NCI-H1417 treated with DMSO at 0.1 percent for 48 hours (cell line): Measurements from ENCODE around the gene ZNF778.
"Not testable (repeated sequence)": the region's sequence is repeated elsewhere in the genome, so short reads cannot be mapped to it uniquely, and the experiment has no call there.

Experiments used
- DNase-seq: peaks from one replicate; lab custom pipeline; 2025; lab: John Stamatoyannopoulos, UW

Gene ZNF778

DNA sequence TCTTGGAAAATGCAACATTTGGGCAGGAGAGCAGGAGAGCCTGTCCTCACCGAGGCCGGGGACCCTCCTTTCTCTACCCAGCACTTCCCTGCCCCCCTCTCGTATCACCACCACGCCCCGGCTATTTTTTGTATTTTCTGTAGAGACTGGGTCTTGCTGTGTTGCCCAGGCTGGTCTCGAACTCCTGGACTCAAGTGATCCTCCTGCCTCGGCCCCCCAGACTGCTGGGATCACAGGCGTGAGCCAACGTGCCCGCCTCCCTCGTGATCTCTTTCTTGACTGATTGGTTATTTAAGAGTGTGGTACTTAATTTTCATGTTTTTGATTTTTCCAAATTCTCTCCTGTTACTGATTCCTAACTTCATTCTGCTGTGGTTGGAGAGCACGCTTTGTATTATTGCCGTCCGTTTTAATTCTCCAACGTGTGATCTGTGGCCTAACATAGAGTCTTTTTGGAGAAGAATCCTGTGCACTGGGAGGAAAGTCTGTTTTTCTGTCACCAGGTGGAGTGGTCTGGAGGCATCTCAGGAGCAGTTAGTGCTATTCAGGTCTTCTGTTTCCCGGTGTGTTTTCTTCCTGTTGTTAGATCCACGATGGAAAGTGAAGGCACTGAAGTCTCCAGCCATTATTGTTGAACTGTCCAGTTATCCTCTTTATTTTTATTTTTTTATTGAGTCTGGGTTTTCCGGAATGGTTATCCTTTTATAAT lies 40.4 kb downstream of the ZNF778 start:
- DNase-seq = no peak

DNA sequence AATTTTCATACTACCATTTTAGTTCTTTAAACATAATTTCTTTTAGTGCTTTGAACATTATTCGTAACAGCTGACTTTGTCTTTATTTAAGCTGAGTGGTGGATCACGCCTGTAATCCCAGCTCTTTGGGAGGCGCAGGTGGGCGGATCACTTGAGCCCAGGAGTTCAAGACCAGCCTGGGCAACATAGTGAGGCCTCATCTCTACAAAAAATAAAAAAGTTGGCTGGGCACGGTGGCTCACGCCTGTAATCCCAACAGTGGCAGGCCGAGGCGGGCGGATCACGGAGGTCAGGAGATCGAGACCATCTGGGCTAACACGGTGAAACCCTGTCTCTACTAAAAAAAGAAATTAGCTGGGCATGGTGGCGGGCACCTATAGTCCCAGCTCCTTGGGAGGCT lies 42.4 kb downstream of the ZNF778 start:
- not testable (repeated sequence) for DNase-seq

DNA sequence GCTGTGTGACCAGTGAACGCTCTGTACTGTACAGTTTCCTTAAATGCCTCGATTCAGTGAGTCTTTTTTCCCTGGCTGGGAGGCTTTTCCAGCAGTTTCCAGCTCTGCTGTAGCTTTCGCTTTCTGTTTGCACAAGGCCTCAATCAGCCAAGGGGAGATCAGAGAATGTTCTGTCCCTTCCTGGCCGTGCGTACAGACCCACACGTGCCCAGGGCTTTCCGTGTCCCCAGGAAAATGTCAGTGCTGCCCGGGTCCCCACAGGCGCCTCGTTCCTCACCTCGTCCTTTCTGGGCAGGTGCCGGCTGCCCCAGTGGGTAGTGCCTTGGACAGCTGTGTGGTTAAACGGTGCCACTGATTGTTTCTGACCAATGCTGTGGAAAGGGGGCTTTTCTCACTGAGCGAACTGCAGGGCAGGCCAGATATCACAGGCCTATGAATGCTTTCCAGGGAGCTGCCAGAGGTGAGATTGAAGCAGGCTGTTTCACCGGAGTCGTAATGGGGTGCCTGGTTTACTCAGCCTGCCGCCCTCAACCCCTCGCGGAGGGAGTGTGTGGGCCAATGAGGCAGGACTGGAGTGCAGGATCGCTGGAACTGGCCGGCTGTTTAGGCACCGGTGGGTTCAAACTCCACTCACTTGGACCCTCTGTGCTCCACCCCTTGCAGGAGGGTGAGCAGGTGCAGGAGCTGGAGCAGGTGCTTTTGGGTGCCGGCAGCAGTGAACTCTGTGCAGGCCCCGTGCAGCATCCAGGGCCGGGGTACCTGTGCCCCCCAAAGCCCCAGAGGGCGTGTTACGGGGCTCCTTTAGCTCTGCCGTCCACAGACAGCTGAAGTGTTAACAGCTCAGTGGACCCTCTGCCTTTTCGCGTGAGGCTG lies 44.4 kb downstream of the ZNF778 start:
- no peak for DNase-seq

DNA sequence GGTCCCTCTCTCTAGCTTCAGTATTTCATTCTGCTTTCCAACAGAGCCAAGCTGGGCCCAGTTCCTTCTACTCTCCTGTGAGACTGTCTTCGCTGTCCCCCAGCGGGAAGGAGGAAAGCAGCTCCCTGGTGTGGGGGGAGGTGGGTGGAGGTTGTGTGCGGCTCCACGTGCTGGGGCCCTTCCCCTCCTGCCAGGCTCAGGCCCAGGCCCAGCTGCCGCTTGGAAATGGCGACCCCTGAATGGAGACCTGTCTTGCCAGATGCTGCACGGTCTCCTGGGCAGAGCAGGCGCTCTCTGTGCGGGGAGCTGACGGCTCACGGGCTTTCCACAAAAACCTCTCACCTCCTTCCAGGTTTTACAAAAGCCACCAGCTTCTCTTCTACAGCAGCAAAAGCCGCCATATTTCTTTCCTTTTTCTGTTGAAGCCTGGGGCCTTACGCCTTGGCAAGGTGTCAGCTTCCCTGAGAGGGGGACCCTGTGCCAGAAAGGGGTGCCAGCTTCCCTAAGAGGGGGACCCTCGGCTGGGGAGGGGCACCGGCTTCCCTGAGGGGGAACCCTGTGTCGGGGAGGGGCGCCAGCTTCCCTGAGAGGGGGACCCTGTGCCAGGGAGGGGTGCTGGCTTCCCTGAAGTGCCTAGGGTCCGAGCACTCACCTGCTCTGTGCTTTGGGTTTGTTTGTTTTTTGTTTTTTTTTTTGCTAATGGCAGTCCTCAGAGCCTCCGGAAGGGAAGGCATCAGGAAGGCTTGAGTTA lies 47.5 kb downstream of the ZNF778 start:
- DNase-seq = no peak

DNA sequence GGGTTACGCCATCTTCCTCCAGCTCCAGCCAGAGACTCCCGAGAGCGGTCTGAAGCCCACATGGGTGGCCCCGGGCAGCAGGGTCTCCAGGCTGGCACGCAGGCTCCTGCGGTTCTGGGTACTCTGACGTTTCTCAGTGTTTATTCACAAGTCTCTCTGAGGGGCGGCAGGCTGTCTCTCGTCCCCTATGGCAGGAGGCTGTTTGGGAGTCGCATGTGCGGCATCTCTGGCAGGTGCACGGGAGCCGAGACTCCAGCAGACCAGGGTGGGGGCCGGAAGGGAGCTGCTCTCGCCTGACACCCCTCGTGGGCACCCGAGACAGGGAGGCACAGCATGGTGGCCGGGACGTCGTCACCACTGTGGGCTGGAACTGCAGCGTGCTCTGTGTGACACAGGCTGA lies 48.1 kb downstream of the ZNF778 start:
- DNase-seq = no peak

DNA sequence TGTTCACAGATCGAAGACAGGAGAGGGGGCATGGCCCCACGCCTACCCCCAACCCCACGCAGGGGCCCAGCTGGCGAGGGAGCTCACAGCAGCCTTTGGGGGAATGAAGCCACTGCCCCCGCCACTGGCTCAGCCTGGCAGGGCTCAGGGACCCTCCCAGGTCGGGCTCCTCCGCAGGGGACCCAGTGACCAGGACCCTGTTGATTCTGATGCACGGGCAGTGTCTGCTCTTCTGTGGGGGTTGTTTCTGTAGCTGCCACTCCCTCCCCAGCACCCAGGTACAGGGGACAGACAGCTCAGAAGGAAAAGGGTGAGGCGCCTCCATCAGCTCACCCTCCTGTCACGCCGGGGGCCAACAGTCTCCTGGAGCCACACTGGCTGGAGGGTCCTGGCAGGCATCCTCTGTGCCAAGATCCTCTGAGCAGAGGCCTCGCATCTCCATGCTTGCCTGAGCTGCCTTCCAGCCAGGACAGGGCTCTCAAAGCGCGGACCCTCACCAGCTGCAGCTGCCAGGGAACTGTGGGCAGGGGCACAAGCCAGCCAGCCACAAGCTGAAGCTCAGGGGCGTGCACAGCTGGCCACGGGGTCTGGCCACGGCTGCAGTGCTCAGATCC lies 49.1 kb downstream of the ZNF778 start:
- DNase-seq = no peak

DNA sequence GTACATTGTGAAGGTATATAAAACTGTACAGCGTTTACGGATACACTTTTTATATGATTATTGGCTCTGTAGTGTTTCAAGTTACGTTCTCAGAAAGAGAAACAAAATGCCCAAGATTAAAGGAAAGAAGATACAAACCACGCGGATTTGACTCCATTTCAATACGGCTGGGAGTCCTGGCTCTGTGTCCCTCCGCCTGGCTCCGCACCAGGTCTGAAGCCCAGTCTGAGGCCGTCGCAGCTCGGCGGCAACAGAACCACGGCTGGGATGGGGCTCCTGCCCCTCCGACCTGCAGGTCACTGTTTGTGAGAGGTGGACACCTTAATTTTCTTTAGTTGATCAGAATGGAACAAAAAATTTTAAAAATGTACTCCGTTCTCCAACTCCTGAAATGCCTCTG lies 50.2 kb downstream of the ZNF778 start:
- DNase-seq = not testable (repeated sequence)

DNA sequence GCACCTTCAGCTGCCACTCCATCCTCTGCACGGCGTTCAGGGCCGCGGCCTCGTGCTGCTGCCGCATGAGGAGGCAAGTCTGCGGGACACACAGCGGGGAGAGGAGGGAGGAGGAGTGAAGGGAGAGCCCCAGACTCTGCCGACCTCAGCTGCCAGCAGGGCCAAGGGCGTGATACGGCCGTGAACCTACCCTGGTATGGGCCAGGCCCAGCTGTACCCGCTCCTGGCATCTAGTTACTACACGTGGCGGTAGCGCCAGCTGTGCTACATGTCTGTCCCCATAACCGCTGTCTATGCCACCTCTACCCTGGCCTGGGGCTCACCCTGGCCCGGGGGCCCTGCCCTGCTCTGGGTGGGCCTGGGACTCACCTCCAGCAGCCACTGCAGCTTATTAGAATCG lies 51.1 kb downstream of the ZNF778 start:
- DNase-seq = no peak

DNA sequence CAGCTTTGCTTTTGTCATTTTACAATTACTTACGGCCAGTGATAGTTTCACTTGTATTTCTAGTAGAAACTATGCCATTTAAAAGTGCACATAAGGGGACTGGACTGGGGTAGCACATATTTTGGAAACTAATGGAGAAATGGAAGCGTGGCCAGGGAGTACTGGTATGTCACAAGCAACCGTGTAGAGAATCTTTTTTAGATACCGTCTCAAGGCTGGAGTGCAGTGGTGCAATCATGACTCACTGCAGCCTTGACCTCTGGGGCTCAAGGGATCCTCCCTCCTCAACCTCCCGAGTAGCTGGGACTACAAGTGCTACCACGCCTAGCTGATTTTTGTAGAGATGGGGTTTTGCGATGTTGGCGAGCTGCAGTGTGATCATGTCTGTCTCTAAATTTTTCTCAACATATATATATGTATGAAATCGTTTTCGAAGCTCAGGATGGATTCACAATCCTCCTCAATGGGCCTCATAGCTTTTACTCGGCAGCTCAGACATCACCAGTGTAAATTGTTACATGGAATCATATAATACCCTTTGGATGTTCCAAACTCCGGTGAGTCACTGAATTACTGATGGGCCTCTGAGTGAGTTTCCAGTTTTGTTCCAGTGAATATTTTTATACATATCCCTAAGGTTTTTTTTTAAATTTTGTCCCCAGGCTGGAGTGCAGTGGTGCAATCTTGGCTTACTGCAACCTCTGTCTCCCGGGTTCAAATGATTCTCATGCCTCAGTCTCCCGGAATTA lies 51.7 kb downstream of the ZNF778 start:
- DNase-seq = no peak

DNA sequence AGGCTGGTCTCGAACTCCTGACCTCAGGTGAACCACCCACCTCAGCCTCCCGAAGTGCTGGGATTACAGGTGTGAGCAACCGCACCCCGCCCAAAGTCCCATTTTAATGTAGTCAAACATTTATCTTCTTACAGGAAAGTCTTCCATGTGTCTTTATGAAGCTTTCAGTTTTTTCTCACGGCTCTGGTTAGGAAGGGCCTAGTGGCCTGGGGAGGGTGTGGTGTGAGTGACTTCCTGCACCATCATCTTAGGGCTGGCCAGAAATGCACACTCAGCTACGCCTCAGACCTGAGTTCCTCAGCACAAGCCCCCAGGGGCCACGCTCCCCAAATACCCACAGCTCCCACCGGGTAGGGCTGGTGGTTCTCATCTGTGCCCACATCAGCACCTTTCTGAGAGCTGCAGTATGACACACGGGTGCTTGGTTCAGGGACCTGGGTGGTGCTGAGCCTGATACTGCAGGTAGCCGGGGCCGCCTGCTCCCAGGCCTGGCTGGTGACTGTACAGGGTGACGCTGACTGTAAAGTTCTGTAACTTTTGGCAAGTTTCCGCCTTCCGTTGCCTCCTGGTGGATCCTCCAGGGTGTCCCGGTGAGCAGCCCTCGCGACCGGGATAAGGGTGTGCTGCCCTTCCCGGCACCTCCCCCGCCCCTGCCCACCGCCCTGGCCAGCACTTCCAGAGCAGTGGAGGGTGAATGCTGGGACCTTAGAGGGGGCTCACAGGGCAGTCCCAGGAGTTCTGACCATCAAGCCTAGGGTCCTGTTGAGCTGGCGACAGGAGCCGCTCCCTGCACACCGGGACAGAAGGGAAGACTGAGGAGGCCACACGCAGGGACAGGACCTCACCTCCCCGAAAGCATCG lies 52.5 kb downstream of the ZNF778 start:
- no peak for DNase-seq

DNA sequence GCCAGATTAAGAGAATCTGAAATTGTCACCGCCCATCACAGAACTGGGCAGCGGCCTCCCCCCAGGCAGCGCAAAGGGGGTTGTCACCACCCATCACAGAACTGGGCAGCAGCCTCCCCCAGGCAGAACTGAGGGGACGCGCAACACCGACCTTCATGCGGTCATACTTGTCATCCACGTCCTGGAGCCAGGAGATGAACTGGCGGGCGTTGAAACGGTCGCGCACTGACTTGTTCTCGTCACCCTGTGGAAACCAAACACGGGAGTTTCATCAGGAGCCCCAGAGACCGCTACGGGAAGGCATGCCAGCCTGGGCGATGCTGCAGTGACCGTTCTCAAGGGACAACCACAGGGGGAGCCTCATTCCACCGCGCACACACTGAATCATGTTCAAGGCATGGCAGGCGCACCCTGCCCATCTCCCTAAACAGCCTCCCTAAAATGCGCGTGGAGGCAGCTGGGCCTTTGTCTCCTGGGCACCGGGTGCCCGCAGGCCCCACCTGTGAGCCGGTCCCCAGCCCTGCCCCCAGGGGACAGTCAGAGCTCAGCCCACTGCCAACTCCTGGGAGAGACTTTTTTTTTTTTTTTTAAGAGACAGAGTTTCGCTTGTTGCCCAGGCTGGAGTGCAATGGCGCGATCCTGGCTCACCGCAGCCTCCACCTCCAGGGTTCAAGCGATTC lies 53.3 kb downstream of the ZNF778 start:
- no peak for DNase-seq

DNA sequence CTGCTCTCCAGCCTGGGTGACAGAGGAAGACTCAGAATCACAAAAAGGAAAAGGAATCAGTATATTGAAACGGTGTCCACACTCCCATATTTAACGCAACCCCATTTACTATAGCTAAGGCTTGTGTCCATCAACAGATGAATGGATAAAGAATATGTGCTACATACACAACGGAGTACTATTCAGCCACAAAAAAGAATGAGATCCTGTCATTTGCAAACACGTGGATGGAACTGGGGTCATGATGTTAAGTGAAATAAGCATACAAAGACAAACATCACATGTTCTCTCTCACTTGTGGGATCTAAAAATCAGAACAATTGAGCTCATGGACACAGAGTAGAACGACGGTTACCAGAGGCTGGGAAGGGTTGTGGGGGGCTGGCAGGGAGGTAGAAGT lies 55.1 kb downstream of the ZNF778 start:
- no peak for DNase-seq

DNA sequence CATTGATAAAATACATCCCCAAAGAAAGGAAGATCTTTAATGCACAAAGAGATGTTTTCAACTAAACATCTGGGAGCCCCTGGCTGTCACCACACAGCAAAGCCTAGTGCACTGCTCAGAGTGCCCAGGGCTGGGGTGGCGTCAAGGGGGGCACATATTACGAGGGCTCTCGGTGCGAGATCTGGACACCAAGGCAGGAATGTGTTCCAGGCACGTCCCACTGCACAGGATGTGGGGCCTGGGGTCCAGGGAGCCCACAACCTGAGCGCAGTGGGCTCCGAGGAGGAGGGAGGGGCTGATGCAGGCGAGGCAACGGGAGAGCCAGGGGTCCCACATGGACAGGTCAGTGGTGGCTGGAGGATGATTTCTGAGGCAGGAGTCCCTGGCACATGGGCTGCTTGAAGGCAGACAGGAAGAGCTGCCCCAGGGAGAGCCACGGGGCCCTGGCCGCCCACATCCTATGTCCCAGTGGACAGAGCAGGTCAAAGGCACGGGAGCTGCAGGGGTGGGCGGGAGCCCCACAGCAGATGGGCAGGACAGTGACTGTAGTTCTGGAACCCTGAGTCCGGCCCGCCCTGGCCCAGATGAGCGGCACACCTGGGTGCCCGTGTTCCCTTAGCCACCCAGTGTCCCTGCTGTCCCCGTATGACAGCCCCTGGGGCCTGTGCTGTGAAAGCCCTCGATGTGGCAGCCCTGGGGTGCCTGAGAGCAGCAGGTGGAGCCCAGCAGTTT lies 56.4 kb downstream of the ZNF778 start:
- DNase-seq = no peak

DNA sequence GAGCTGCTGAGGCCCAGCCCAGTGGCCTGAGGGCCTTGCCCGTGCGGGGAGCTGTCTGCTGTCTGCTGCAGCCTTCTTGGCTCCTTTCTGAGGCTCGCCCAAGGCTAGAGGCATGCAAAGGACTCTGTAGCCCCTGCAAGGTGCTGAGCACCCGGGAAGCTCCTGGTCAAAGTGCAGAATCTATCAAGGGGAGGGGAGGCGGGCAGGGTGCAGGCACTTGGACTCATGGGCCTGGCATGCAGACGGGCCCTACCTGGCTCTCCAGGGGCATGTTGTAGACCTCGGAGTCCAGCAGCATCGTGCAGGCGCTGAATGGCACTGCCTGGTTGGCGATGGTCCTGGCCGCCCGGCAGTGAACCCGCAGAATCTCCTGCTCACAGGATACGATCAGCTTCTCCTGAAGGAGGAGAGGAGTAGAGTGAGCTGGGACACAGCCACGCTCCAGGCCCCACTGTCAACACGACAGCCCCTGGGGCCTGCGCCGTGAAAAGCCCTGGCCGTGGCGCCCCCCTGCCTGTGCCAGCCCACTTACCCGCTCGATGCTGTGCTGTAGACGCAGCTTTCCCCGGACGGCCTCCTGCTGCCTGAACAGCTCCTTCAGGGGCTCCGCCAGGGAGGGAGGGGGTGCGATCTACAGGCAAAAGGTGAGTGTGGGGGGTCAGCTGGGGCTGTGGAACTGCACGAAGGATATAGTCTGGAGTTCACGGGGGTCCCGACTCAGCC lies 57.2 kb downstream of the ZNF778 start:
- DNase-seq = no peak

DNA sequence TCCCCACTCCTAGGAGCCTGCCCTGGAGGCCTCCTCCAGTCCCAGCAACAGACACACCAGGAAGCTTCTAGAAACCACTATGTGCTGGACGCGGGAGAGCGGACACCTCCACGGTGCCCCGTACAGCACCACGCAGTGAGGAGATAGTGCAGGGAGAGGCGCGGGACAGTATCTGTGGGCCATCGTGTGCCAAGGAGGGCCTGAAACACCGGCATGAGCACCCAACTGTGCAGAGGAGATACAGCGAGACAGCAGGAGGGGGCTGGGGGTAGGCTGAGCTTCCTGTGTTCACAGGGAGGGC lies 57.7 kb downstream of the ZNF778 start:
- no peak for DNase-seq

DNA sequence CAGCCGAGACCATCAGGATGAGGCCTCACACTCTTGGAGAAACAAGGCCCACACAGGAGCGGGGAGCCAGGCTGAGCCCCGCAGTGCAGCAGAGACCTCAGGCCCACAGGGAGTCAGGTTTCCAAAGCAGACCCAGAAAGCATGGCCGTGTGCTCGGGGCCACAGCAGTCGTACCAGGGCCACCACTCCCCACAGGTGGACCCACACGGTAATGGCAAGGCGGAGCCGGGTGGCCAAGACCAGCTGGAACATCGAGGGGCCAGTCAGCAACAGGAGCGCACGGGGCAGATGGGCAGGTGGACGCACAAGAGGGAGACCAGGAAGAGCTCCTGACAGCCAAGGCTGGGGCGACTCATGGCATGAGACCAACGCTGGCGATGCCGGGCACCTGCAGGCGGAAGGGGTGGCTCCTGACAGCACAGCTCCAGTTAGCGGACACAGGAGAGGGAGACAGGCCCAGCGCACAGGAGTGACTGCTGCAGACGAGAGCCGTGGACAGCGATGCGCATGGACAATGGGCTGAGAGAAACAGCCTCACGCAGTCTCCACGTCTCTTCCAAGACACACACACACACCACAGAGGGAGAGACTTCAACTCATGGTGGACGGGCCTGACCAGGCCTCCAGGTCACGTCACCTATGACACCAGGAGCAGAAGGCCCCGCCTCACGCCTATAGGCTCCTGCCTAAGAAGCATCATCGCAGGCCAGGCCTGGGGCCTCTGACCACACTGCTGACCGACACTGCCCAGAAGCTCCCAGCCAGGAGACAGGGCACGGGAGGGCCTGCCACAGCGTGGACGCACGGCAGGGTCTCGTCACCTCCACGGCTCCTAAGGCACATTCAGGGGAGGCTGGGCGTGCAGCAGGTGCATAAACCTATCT lies 58.6 kb downstream of the ZNF778 start:
- DNase-seq = no peak

DNA sequence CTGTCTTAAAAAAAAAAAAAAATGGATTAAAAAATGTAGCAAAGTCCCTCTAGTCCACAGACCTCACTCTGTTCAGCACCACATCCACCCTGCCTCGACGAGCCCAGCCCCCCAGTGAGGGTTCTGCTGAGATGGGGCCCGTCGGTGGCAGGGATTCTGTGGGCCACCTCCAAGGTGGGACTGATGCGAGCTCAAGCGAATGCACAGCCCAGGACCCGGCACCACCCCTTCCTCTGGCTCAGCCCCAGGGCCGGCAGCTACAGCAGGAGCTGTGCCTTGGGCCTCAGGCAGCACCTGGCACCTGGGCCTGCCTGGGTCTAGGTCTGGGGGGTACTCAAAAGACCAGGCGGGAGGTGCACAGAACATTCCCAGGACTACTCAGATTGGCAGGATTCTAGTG lies 59.5 kb downstream of the ZNF778 start:
- DNase-seq = no peak
